ENCODE data around the gene TMEFF1.

DNA sequence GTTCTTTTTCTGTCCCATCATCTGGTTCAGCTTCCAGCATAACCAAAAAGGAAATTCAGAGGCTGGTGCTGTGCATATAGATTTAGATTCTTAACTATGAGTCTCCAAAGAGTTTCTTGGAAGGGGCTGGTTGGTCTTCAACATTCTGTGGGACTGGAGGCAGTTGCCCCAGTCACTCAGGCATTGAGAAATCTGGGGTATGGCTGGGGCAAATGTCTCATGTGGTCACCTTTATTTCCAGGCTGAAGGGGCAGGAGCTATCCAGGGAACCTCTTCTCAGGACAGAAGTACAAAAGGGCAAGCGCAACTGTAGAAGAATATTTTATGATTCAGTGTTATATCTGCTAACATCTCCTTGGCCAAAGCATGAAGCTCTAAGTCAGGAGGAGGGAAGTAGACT is 15.4 kb upstream of the TMEFF1 start:
- TF ChIP-seq, protein P1, sequence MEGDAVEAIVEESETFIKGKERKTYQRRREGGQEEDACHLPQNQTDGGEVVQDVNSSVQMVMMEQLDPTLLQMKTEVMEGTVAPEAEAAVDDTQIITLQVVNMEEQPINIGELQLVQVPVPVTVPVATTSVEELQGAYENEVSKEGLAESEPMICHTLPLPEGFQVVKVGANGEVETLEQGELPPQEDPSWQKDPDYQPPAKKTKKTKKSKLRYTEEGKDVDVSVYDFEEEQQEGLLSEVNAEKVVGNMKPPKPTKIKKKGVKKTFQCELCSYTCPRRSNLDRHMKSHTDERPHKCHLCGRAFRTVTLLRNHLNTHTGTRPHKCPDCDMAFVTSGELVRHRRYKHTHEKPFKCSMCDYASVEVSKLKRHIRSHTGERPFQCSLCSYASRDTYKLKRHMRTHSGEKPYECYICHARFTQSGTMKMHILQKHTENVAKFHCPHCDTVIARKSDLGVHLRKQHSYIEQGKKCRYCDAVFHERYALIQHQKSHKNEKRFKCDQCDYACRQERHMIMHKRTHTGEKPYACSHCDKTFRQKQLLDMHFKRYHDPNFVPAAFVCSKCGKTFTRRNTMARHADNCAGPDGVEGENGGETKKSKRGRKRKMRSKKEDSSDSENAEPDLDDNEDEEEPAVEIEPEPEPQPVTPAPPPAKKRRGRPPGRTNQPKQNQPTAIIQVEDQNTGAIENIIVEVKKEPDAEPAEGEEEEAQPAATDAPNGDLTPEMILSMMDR (IDR thresholded peaks at IDR 0.05; ENCODE audit: low read depth, low read length, poor library complexity, severe bottlenecking): no peak
- TF ChIP-seq EZH2phosphoT487 (IDR thresholded peaks at IDR 0.05; ENCODE audit: borderline replicate concordance, low read length): no peak
